GM12878 (cell line): ENCODE results near the gene SPA17. TPM values are rescaled to one million over a fixed set of nuclear protein-coding genes. Genes with fewer than 3 reads are reported as not detected.

Experiments
- ATAC-seq: fragments of 200-7000 bp; cut with Tn5 transposase; 3 replicates; pipeline ENCODE4 v1.9.1; 2020; ENCODE audit warnings: mild to moderate bottlenecking, moderate library complexity
- BruUV-seq: library from RNA; stranded (reverse); fragments of 400-500 nt; replicated peaks from 2 replicates; lab custom pipeline; 2021; lab: Mats Ljungman, UMichigan
- CTCF ChIA-PET: fragments of 300-600 bp; sonication (Branson Sonifier 250); formaldehyde crosslinking; extraction: SDS; loops from one replicate; lab custom pipeline; 2021; ENCODE audit warnings: inconsistent platforms; lab: Yijun Ruan, JAX
- POLR2A ChIA-PET: fragments of 350-600 bp; formaldehyde crosslinking; extraction: SDS; loops from one replicate; lab custom pipeline; 2021; ENCODE audit warnings: inconsistent platforms; lab: Charles Lee
- RAD21 ChIA-PET: fragments of 300-600 bp; sonication (Branson Sonifier 250); formaldehyde crosslinking; loops from one replicate; lab custom pipeline; 2023; ENCODE audit warnings: antibody characterized with exemption; ENCODE audit not compliant: unreplicated experiment; lab: Charles Lee
- SMC1A ChIA-PET: fragments of 300-600 bp; sonication (Branson Sonifier 250); formaldehyde crosslinking; loops from one replicate; lab custom pipeline; 2023; ENCODE audit not compliant: unreplicated experiment, uncharacterized antibody; lab: Charles Lee
- DNase-seq: peaks from one replicate; pipeline ENCODE4 v3.0.0-alpha.2; 2011; ENCODE audit warnings: low read depth, low spot score
- FAIRE-seq: peaks from 3 replicates; lab custom pipeline; 2011; peaks lifted over from hg19 to GRCh38; lab: Jason Lieb, UNC
- H2AFZ ChIP-seq: 2 replicates; pipeline ENCODE4 v1.6.0; 2011; ENCODE audit warnings: low read depth, low read length, control low read depth; ENCODE audit not compliant: control insufficient read depth
- H3K27ac ChIP-seq: 2 replicates; pipeline ENCODE4 v1.5.1; 2011; ENCODE audit warnings: control low read depth; ENCODE audit not compliant: control insufficient read depth, insufficient read depth
- H3K27me3 ChIP-seq, 2 experiments: replicated peaks in 1 of 2; 2 replicates each; pipeline versions ENCODE4 v1.6.0 to v1.6.1; 2011; ENCODE audit warnings: low read length in 1 of 2; ENCODE audit not compliant: control insufficient read depth in 2 of 2, insufficient read depth in 2 of 2
- H3K36me3 ChIP-seq, 2 experiments: 2 replicates each; pipeline ENCODE4 v1.5.1; 2011; ENCODE audit warnings: low read length in 1 of 2; ENCODE audit not compliant: control insufficient read depth in 2 of 2, insufficient read depth in 2 of 2
- H3K4me1 ChIP-seq: 2 replicates; pipeline ENCODE4 v1.6.1; 2011; ENCODE audit warnings: mild to moderate bottlenecking, low read length, moderate library complexity, mixed read lengths; ENCODE audit not compliant: control insufficient read depth, insufficient read depth
- H3K4me2 ChIP-seq: 2 replicates; pipeline ENCODE4 v1.6.0; 2011; ENCODE audit warnings: control low read depth; ENCODE audit not compliant: control insufficient read depth, insufficient read depth
- H3K4me3 ChIP-seq: fragments of 200-600 bp; sonication (generic); 2 replicates; pipeline ENCODE4 v1.5.1; 2016
- H3K79me2 ChIP-seq: 2 replicates; pipeline ENCODE4 v1.6.0; 2011; ENCODE audit warnings: low read length; ENCODE audit not compliant: control insufficient read depth, insufficient read depth
- H3K9ac ChIP-seq: 2 replicates; pipeline ENCODE4 v1.8.0; 2011; ENCODE audit warnings: low read length, control low read depth, mixed read lengths; ENCODE audit not compliant: control insufficient read depth, insufficient read depth
- H3K9me3 ChIP-seq: replicated peaks from 3 replicates; pipeline ENCODE4 v1.5.1; 2011; ENCODE audit warnings: mild to moderate bottlenecking, low read length; ENCODE audit not compliant: control insufficient read depth, insufficient read depth
- H4K20me1 ChIP-seq: 2 replicates; pipeline ENCODE4 v1.6.0; 2011; ENCODE audit not compliant: control insufficient read depth, insufficient read depth
- BRCA1 ChIP-seq: IDR thresholded peaks from 2 replicates; pipeline ENCODE4 v1.6.1; 2011; ENCODE audit warnings: low read depth, low read length, improper control_type of control experiment
- CHD1 ChIP-seq: IDR thresholded peaks from 2 replicates; pipeline ENCODE4 v1.6.1; 2012; ENCODE audit warnings: low read depth, low read length, improper control_type of control experiment
- EGR1 ChIP-seq, 2 experiments: IDR thresholded peaks; 1 replicate in 1 of 2; 2 replicates in 1 of 2; pipeline ENCODE4 v1.6.1; 2011 to 2012; ENCODE audit warnings: low read depth in 2 of 2, low read length in 2 of 2, borderline replicate concordance in 1 of 2, mild to moderate bottlenecking in 1 of 2, moderate library complexity in 1 of 2
- ELK1 ChIP-seq: IDR thresholded peaks from 2 replicates; pipeline ENCODE4 v1.6.1; 2012; ENCODE audit warnings: low read depth, low read length, improper control_type of control experiment
- MYB ChIP-seq: fragments of 150-350 bp; IDR thresholded peaks from 2 replicates; pipeline ENCODE4 v1.6.1; 2014; ENCODE audit warnings: mild to moderate bottlenecking, low read depth, low read length, borderline replicate concordance
- NR2F1 ChIP-seq: fragments of 450-650 bp; conservative IDR thresholded peaks from 2 replicates; pipeline ENCODE4 v1.6.1; 2017; ENCODE audit warnings: mild to moderate bottlenecking
- SMC3 ChIP-seq: IDR thresholded peaks from 2 replicates; pipeline ENCODE4 v1.6.1; 2011; ENCODE audit warnings: low read length, improper control_type of control experiment, borderline replicate concordance
- ZBED1 ChIP-seq: IDR thresholded peaks from 2 replicates; pipeline ENCODE4 v1.6.1; 2016; ENCODE audit warnings: borderline replicate concordance
- ZNF592 ChIP-seq: fragments of 450-650 bp; IDR thresholded peaks from 2 replicates; pipeline ENCODE4 v1.6.1; 2017; ENCODE audit warnings: mild to moderate bottlenecking, moderate library complexity
- WGBS: methylation state at CpG from one replicate; pipeline ENCODE4 v1.1.6; 2016; ENCODE audit warnings: low lambda C conversion rate; ENCODE audit not compliant: insufficient replicate concordance, insufficient coverage; ENCODE audit errors: missing lambda C conversion rate; 5-methylcytosine and 5-hydroxymethylcytosine counted together
- in situ Hi-C: fragments of 300-500 bp; cut with MboI; formaldehyde crosslinking; loops from 9 replicates; pipeline ENCODE4 v1.14.3; 2018; ENCODE audit warnings: mixed read lengths
- intact Hi-C: fragments of 100-400 bp; cut with micrococcal nuclease; formaldehyde crosslinking; loops from one replicate; pipeline ENCODE4 v1.14.2; 2022; ENCODE audit not compliant: unreplicated experiment
- polyA plus RNA-seq, 11 experiments: library from polyadenylated mRNA; depleted of rRNA in 4 of 11; unstranded in 6 of 11; stranded (reverse) in 5 of 11; fragments of >200 nt; fragmentation: Nextera tagmentation in 4 of 11; fragmentation: Illumina TruSeq in 1 of 11; extraction: Ambion mirVana in 4 of 11; extraction: Trizol in 1 of 11; gene quantifications; 1 replicate in 1 of 11; 2 replicates in 10 of 11; pipeline versions ENCODE4 v1.2.1 to v1.2.3, GENCODE V29; 2011 to 2016; ENCODE audit warnings: inconsistent platforms in 2 of 11, missing spikeins in 2 of 11, low read depth in 1 of 11
- total RNA-seq, 4 experiments: library from RNA; depleted of rRNA in 3 of 4; stranded (reverse); fragments of >200 nt in 3 of 4; fragmentation: Illumina TruSeq in 1 of 4; extraction: Trizol in 1 of 4; gene quantifications; 2 replicates each; pipeline versions ENCODE4 v1.2.1 to v1.2.3, GENCODE V29; 2013 to 2021

SPA17 gene
- total and polyA plus RNA-seq, 10 of the 15 experiments (the other 5 are each of a cell fraction or from before 2014, with no cell fraction given) = 2.9 to 13.2 (median 8.5) TPM

GRCh38 chr11:124728134-124728533 lies 54.4 kb downstream of the SPA17 start:
- WGBS = 29% methylated on average over 2 of the region's 2 CpGs
- Histone ChIP-seq H3K4me3 (no peak overlapping the region), H3K9me3 (no peaks in the 10 kb centered on the region), H3K4me1 (peaks cover 7% of the 10 kb centered on the region), H3K27me3 (no peaks in the 10 kb centered on the region; a peak in 1 of 4 replicates), H3K9ac (no peak overlapping the region), H3K27ac (no peak overlapping the region), H3K79me2 (no peaks in the 10 kb centered on the region), H2AFZ (no peak overlapping the region), H3K36me3 (no peaks in the 10 kb centered on the region), H3K4me2 (no peak overlapping the region), H4K20me1 (no peaks in the 10 kb centered on the region)
- DNase-seq (no peak), ATAC-seq (no peak), FAIRE-seq (no peak)
- intact Hi-C loops = no loop called here
- SMC1A ChIA-PET = interaction anchor here (1.3 kb wide), 1 partner anchor 10 kb away, joined by 3 read pairs; no protein-coding TSS in a partner anchor
- no peak for TF ChIP-seq ZNF592
- TF ChIP-seq ELK1 = no peak
- no peak for TF ChIP-seq MYB
- no peak for TF ChIP-seq ZBED1
- TF ChIP-seq SMC3 = no peak
- TF ChIP-seq EGR1 (IDR thresholded peaks at IDR 0.05; ENCODE audit: borderline replicate concordance in 1 of 2, low read depth in 2 of 2, low read length in 2 of 2) = no peak
- TF ChIP-seq CHD1 = no peak
- TF ChIP-seq NR2F1 = no peak
- no peak for TF ChIP-seq BRCA1
- in situ Hi-C loops = no loop called here
- POLR2A ChIA-PET = no interaction called here
- BruUV-seq = no TSS peak
- CTCF ChIA-PET = no interaction called here
- RAD21 ChIA-PET = no interaction called here
